CD8-positive, alpha-beta memory T cell (primary cell): ENCODE results near the gene LRSAM1. TPM values are rescaled to one million over a fixed set of nuclear protein-coding genes. Genes with fewer than 3 reads are reported as not detected.
A peak's percentile ranks its signal among the peaks of the same experiment; 100 is the strongest.

ENCODE experiments used
- CTCF ChIA-PET: fragments of 350-600 bp; sonication (Branson Sonifier 250); formaldehyde crosslinking; loops from one replicate; lab custom pipeline; 2021; ENCODE audit warnings: antibody characterized with exemption; lab: Charles Lee
- POLR2A ChIA-PET: fragments of 350-600 bp; sonication (Branson Sonifier 250); formaldehyde crosslinking; loops from one replicate; lab custom pipeline; 2021; ENCODE audit warnings: antibody characterized with exemption; lab: Charles Lee
- DNase-seq, 5 donors: peaks; one replicate each; pipeline versions ENCODE4 v3.0.0 to v3.0.0-alpha.2; 2020 to 2022; ENCODE audit warnings: mixed read lengths in 1 of 5
- H3K27ac ChIP-seq: one replicate; pipeline ENCODE4 v1.7.0; 2013; ENCODE audit warnings: low read depth, mild to moderate bottlenecking, low read length, moderate library complexity
- H3K27me3 ChIP-seq: 2 replicates; pipeline ENCODE4 v1.7.0; 2013; ENCODE audit warnings: low read length, mild to moderate bottlenecking; ENCODE audit not compliant: insufficient read depth, poor library complexity, severe bottlenecking
- H3K36me3 ChIP-seq: 2 replicates; pipeline ENCODE4 v1.7.0; 2013; ENCODE audit warnings: mild to moderate bottlenecking, low read length, moderate library complexity; ENCODE audit not compliant: insufficient read depth
- H3K4me1 ChIP-seq: 2 replicates; pipeline ENCODE4 v1.7.0; 2013; ENCODE audit warnings: mild to moderate bottlenecking, low read length, moderate library complexity; ENCODE audit not compliant: insufficient read depth
- H3K4me3 ChIP-seq: 2 replicates; pipeline ENCODE4 v1.7.0; 2013; ENCODE audit warnings: mild to moderate bottlenecking, low read length
- H3K9me3 ChIP-seq: 2 replicates; pipeline ENCODE4 v1.7.0; 2013; ENCODE audit warnings: mild to moderate bottlenecking, low read length
- H3K27ac Mint-ChIP-seq, 8 donors: one replicate each; pipeline ENCODE4 v1.8.0; 2020 to 2021; ENCODE audit warnings: mixed read lengths in 8 of 8, mild to moderate bottlenecking in 6 of 8, inconsistent platforms in 3 of 8, moderate library complexity in 3 of 8
- H3K27me3 Mint-ChIP-seq, 2 donors: one replicate each; pipeline ENCODE4 v1.8.0; 2020 to 2021; ENCODE audit warnings: mixed read lengths in 2 of 2, mild to moderate bottlenecking in 1 of 2, moderate library complexity in 1 of 2
- H3K36me3 Mint-ChIP-seq, 3 donors: one replicate each; pipeline ENCODE4 v1.8.0; 2020 to 2021; ENCODE audit warnings: mixed read lengths in 3 of 3, inconsistent platforms in 1 of 3, mild to moderate bottlenecking in 1 of 3
- H3K4me1 Mint-ChIP-seq, 3 donors: one replicate each; pipeline ENCODE4 v1.8.0; 2020 to 2021; ENCODE audit warnings: mixed read lengths in 3 of 3, inconsistent platforms in 1 of 3, mild to moderate bottlenecking in 1 of 3
- H3K4me3 Mint-ChIP-seq, 7 donors: one replicate each; pipeline ENCODE4 v1.8.0; 2020 to 2021; ENCODE audit warnings: mixed read lengths in 7 of 7, mild to moderate bottlenecking in 6 of 7, moderate library complexity in 4 of 7, inconsistent platforms in 2 of 7
- H3K9me3 Mint-ChIP-seq, 5 donors: one replicate each; pipeline ENCODE4 v1.8.0; 2020 to 2022; ENCODE audit warnings: mixed read lengths in 5 of 5, mild to moderate bottlenecking in 3 of 5, moderate library complexity in 2 of 5, inconsistent platforms in 1 of 5
- polyA plus RNA-seq: library from polyadenylated mRNA; unstranded; fragments of 300-500 nt; fragmentation: Illumina TruSeq; gene quantifications from one replicate; pipeline ENCODE4 v1.2.3, GENCODE V29; 2021
- total RNA-seq, 2 experiments: library from RNA; stranded (reverse); gene quantifications; one replicate each; pipeline ENCODE4 v1.2.3, GENCODE V29; 2021

Gene LRSAM1
- total and polyA plus RNA-seq, 3 experiments from 2014 or later = 9.5 to 23.0 (median 22.6) TPM

- ChIA-PET POLR2A (interaction anchor here (0.5 to 2.3 kb wide), 10 partner anchors 14 to 615 kb away, joined by 3 to 18 read pairs (median 3); partner anchors contain the start of genes NAIF1, SLC2A8 and ZNF79), CTCF (interaction anchor here (0.6 to 2.5 kb wide), 3 partner anchors 133 to 241 kb away, joined by 3 to 9 read pairs (median 4); no protein-coding TSS in a partner anchor)
- Mint-ChIP-seq H3K4me1 (peaks cover 36 to 51% (median 50%) of the 10 kb centered on the region in 3 donors), H3K27ac (peak overlapping the region; percentile 83 to 99 (median 96)), H3K9me3 (no peaks in the 10 kb centered on the region), H3K4me3 (peak overlapping the region; percentile 95 to 99 (median 97)), H3K27me3 (no peaks in the 10 kb centered on the region), H3K36me3 (peaks cover 0 to 67% (median 18%) of the 10 kb centered on the region in 3 donors)
- Histone ChIP-seq H3K36me3 (peaks cover 27% of the 10 kb centered on the region), H3K4me1 (peaks cover 30% of the 10 kb centered on the region), H3K4me3 (peak overlapping the region; percentile 98), H3K27ac (peak overlapping the region; percentile 94), H3K9me3 (no peaks in the 10 kb centered on the region), H3K27me3 (no peaks in the 10 kb centered on the region)
- peak; percentile 24 to 64 (median 27) for DNase-seq
Measured at GRCh38 chr9:127451858-127452656, 747 bp downstream of the LRSAM1 start.

DNA sequence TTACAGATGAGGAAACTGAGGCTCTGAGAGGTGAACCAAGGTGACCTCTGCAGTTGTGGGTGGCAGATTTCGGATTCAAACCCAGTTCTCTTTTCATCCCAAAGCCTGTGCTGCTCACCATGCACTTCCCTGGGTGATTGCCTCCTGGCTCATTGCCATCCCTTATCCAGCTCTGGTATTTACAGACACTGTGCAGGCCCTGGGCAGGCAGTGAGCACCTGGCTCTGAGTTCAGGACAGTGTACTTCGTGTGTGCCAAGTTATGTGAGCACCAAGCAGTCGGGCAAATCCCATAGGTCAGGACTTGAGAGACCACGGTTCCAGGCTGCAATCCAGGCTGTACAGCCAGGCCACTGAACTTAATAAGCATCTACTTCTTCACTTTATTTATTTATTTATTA, 1.4 kb downstream of the LRSAM1 start:
- Histone ChIP-seq H3K27ac (no peak overlapping the region), H3K36me3 (peaks cover 28% of the 10 kb centered on the region), H3K4me1 (peaks cover 30% of the 10 kb centered on the region), H3K4me3 (peak overlapping the region; percentile 98), H3K27me3 (no peaks in the 10 kb centered on the region), H3K9me3 (no peaks in the 10 kb centered on the region)
- no peak for DNase-seq
- H3K4me1 Mint-ChIP-seq = peaks cover 34 to 49% (median 48%) of the 10 kb centered on the region in 3 donors
- H3K4me3 Mint-ChIP-seq = peak overlapping the region; percentile 85 to 97 (median 96)
- peak overlapping the region in 7 of 8 donors; percentile 78 to 98 (median 94) for H3K27ac Mint-ChIP-seq
- H3K27me3 Mint-ChIP-seq = no peaks in the 10 kb centered on the region
- POLR2A ChIA-PET = no interaction called here
- H3K36me3 Mint-ChIP-seq = peaks cover 0 to 67% (median 15%) of the 10 kb centered on the region in 3 donors
- CTCF ChIA-PET = no interaction called here
- no peaks in the 10 kb centered on the region for H3K9me3 Mint-ChIP-seq

DNA sequence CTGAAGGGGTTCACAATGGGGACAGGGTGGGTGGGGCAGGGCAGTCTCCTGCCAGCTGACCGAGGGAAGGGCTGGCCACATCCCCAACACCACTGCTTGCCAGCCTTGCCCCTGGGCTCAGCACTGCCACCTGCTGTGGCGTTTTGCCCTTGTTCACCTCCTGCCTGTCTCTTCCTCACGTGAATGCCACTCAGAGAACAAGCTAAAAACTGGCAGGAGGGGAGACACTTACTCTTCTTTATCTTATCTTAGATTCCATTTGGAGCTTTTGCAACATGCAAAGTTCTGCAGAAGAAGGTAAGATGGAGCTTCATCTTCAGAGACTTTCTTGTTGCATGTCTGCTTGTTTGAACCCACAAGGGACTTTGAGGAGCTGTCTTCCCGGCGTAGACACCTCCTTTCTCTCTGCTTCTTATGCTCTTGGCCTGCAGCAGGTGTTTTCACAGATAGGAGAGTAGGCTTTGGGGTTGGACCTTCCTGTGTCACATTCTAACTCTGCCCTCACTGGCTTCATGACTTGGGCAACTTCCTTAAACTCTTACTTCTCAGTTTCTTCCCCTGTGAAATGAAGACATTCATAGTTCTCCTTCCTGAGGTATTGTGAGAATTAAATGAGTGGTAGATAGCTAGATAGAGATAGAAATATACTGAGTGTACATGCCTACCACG, 4.1 kb downstream of the LRSAM1 start:
- peaks cover 11% of the 10 kb centered on the region for H3K4me1 ChIP-seq

GRCh38 chr9:127457191-127457878, 6.0 kb downstream of the LRSAM1 start:
- H3K4me3 ChIP-seq = no peak overlapping the region
- Mint-ChIP-seq H3K9me3 (no peaks in the 10 kb centered on the region), H3K27me3 (no peaks in the 10 kb centered on the region), H3K4me1 (peaks cover 5 to 9% (median 6%) of the 10 kb centered on the region in 3 donors), H3K27ac (no peak overlapping the region), H3K4me3 (peak overlapping the region in 1 of 7 donors; percentile 15), H3K36me3 (peaks cover under 1 to 60% (median 14%) of the 10 kb centered on the region in 3 donors)
- CTCF ChIA-PET = no interaction called here
- H3K27me3 ChIP-seq = no peaks in the 10 kb centered on the region
- H3K9me3 ChIP-seq = no peaks in the 10 kb centered on the region
- H3K4me1 ChIP-seq = peaks cover 5% of the 10 kb centered on the region
- no peak overlapping the region for H3K27ac ChIP-seq
- DNase-seq = no peak
- peaks cover 12% of the 10 kb centered on the region for H3K36me3 ChIP-seq
- POLR2A ChIA-PET = no interaction called here

More for the DNA sequence above, 4.1 kb downstream of the LRSAM1 start:
- Histone ChIP-seq H3K4me3 (no peak overlapping the region), H3K36me3 (peaks cover 5% of the 10 kb centered on the region), H3K27ac (no peak overlapping the region), H3K27me3 (no peaks in the 10 kb centered on the region), H3K9me3 (no peaks in the 10 kb centered on the region)
- no peak for DNase-seq
- Mint-ChIP-seq H3K4me3 (peak overlapping the region in 1 of 7 donors; percentile 82), H3K27ac (peak overlapping the region in 1 of 8 donors; percentile 82), H3K4me1 (peaks cover 12 to 22% (median 20%) of the 10 kb centered on the region in 3 donors), H3K27me3 (no peaks in the 10 kb centered on the region), H3K9me3 (no peaks in the 10 kb centered on the region), H3K36me3 (peaks cover 0 to 58% (median 10%) of the 10 kb centered on the region in 3 donors)
- ChIA-PET CTCF (interaction anchor here (1.1 to 1.8 kb wide), 5 partner anchors 11 to 513 kb away, joined by 3 to 5 read pairs (median 4); partner anchors contain the start of gene TOR2A), POLR2A (interaction anchor here (1.1 kb wide), 1 partner anchor 59 kb away, joined by 3 read pairs; the partner anchor contains the start of gene SLC2A8)

GRCh38 chr9:127458921-127459320, 7.6 kb downstream of the LRSAM1 start:
- ChIA-PET CTCF (no interaction called here), POLR2A (interaction anchor here (0.7 kb wide), 1 partner anchor 8 kb away, joined by 6 read pairs; no protein-coding TSS in a partner anchor)
- Histone ChIP-seq H3K36me3 (peaks cover 20% of the 10 kb centered on the region), H3K27me3 (no peaks in the 10 kb centered on the region), H3K9me3 (no peaks in the 10 kb centered on the region), H3K4me1 (no peaks in the 10 kb centered on the region), H3K4me3 (no peak overlapping the region), H3K27ac (no peak overlapping the region)
- no peak for DNase-seq
- Mint-ChIP-seq H3K4me1 (peaks cover 0 to 2% (median 0%) of the 10 kb centered on the region in 3 donors), H3K27ac (no peak overlapping the region), H3K36me3 (peaks cover 4 to 69% (median 19%) of the 10 kb centered on the region in 3 donors), H3K4me3 (no peak overlapping the region), H3K27me3 (no peaks in the 10 kb centered on the region), H3K9me3 (no peaks in the 10 kb centered on the region)

DNA sequence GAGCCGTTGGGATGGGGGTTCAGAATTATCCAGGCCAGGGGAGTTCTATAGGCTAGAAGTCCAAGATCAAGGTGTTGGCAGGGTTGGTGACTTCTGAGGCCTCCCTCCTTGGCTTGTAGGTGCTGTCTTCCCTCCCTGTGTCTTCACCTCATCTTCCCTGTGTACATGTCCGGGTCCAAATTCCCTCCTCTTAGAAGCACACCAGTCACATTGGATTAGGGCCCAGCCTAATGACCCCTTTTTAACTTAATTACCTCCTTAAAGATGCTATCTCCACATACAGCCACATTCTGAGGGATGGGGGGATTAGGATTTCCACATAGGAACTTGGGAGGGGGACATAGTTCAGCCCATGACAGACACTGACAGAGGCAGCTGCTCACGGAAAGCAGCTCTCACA, 12.1 kb downstream of the LRSAM1 start:
- H3K27me3 Mint-ChIP-seq = no peaks in the 10 kb centered on the region
- Histone ChIP-seq H3K36me3 (peaks cover 16% of the 10 kb centered on the region), H3K9me3 (no peaks in the 10 kb centered on the region), H3K27me3 (no peaks in the 10 kb centered on the region), H3K4me1 (no peaks in the 10 kb centered on the region), H3K27ac (no peak overlapping the region), H3K4me3 (no peak overlapping the region)
- peaks cover 0 to 2% (median 0%) of the 10 kb centered on the region in 3 donors for H3K4me1 Mint-ChIP-seq
- ChIA-PET POLR2A (no interaction called here), CTCF (no interaction called here)
- H3K4me3 Mint-ChIP-seq = no peak overlapping the region
- no peak for DNase-seq
- no peaks in the 10 kb centered on the region for H3K9me3 Mint-ChIP-seq
- H3K27ac Mint-ChIP-seq = peak overlapping the region in 1 of 8 donors; percentile 85
- H3K36me3 Mint-ChIP-seq = peaks cover 4 to 71% (median 15%) of the 10 kb centered on the region in 3 donors

DNA sequence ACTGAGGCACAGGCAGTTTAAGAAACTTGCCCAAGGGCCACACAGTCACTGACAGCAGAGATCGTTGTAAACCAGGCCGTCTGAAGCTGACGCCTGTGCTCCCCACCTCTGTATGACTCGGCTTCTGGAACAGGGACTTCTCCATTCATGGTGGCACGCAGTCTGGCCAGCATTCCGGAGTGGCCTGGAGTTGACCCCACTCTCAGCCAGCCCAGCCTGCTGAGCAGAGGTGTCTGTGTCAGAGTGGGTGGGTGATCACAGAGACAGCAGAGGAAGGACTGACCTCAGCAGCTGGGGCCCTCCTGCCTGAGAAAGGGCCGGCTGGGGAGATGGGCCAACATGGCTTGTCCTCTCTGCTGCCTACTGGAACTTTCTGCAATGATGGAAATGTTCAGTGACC, 12.6 kb downstream of the LRSAM1 start:
- H3K36me3 Mint-ChIP-seq = peaks cover 4 to 71% (median 15%) of the 10 kb centered on the region in 3 donors
- ChIA-PET POLR2A (no interaction called here), CTCF (no interaction called here)
- Histone ChIP-seq H3K9me3 (no peaks in the 10 kb centered on the region), H3K4me1 (no peaks in the 10 kb centered on the region), H3K27ac (no peak overlapping the region), H3K27me3 (no peaks in the 10 kb centered on the region), H3K4me3 (no peak overlapping the region), H3K36me3 (peaks cover 16% of the 10 kb centered on the region)
- no peaks in the 10 kb centered on the region for H3K9me3 Mint-ChIP-seq
- H3K4me1 Mint-ChIP-seq = peaks cover 0 to 2% (median 0%) of the 10 kb centered on the region in 3 donors
- no peak overlapping the region for H3K4me3 Mint-ChIP-seq
- H3K27me3 Mint-ChIP-seq = no peaks in the 10 kb centered on the region
- DNase-seq = no peak
- no peak overlapping the region for H3K27ac Mint-ChIP-seq
